MCF 10A (cell line): Measurements from ENCODE around the gene YEATS4. TPM values are rescaled to one million over a fixed set of nuclear protein-coding genes. Genes with fewer than 3 reads are reported as not detected.

ENCODE experiments used
- BruUV-seq: library from RNA; stranded (reverse); fragments of 400-500 nt; replicated peaks from 2 replicates; lab custom pipeline; 2021; lab: Mats Ljungman, UMichigan
- CTCF ChIA-PET: fragments of 300-600 bp; sonication (Branson Sonifier 250); formaldehyde crosslinking; extraction: SDS; loops from one replicate; lab custom pipeline; 2021; ENCODE audit warnings: antibody characterized with exemption, inconsistent platforms; lab: Yijun Ruan, JAX
- POLR2A ChIA-PET: fragments of 300-600, 350-650 bp; sonication (Branson Sonifier 250); formaldehyde crosslinking; extraction: SDS; loops from one replicate; lab custom pipeline; 2020; ENCODE audit warnings: antibody characterized with exemption, inconsistent platforms; lab: Yijun Ruan, JAX
- DNase-seq: peaks from one replicate; pipeline ENCODE4 v3.0.0-alpha.2; 2018; ENCODE audit not compliant: unreplicated experiment
- H3K27ac Mint-ChIP-seq: one replicate; pipeline ENCODE4 v1.8.0; 2022; ENCODE audit warnings: mild to moderate bottlenecking, low read depth, mixed read lengths; ENCODE audit not compliant: unreplicated experiment
- H3K27me3 Mint-ChIP-seq: one replicate; pipeline ENCODE4 v1.8.0; 2022; ENCODE audit warnings: mixed read lengths; ENCODE audit not compliant: insufficient read depth, unreplicated experiment
- H3K36me3 Mint-ChIP-seq: one replicate; pipeline ENCODE4 v1.8.0; 2022; ENCODE audit warnings: mild to moderate bottlenecking, moderate library complexity, mixed read lengths; ENCODE audit not compliant: insufficient read depth, unreplicated experiment
- H3K4me1 Mint-ChIP-seq: one replicate; pipeline ENCODE4 v1.8.0; 2022; ENCODE audit warnings: mixed read lengths; ENCODE audit not compliant: insufficient read depth, unreplicated experiment
- H3K4me3 Mint-ChIP-seq: one replicate; pipeline ENCODE4 v1.8.0; 2022; ENCODE audit warnings: mild to moderate bottlenecking, moderate library complexity, mixed read lengths; ENCODE audit not compliant: unreplicated experiment
- H3K9me3 Mint-ChIP-seq: one replicate; pipeline ENCODE4 v1.8.0; 2022; ENCODE audit warnings: mixed read lengths; ENCODE audit not compliant: unreplicated experiment
- CTCF ChIP-seq: fragments of 200-600 bp; IDR thresholded peaks from one replicate; pipeline ENCODE4 v1.8.0; 2022; ENCODE audit warnings: antibody characterized with exemption, mild to moderate bottlenecking; ENCODE audit not compliant: unreplicated experiment
- intact Hi-C: fragments of 100-400 bp; cut with micrococcal nuclease; formaldehyde crosslinking; loops from 2 replicates; pipeline ENCODE4 v1.14.1; 2022
- total RNA-seq: library from RNA; stranded (reverse); gene quantifications from 2 replicates; pipeline ENCODE4 v1.2.3, GENCODE V29; 2022

The YEATS4 gene
- total RNA-seq, 1 experiment from 2014 or later: 30.9 TPM

GRCh38 chr12:69430942-69431590 is 71.5 kb downstream of the YEATS4 start:
- POLR2A ChIA-PET: no interaction called here
- intact Hi-C loops: no loop called here
- H3K36me3 Mint-ChIP-seq: peaks cover 5% of the 10 kb centered on the region
- BruUV-seq: no TSS peak
- peaks cover 6% of the 10 kb centered on the region for H3K9me3 Mint-ChIP-seq
- TF ChIP-seq CTCF: no peak
- no peak overlapping the region for H3K27ac Mint-ChIP-seq
- no peak for DNase-seq
- no peaks in the 10 kb centered on the region for H3K4me1 Mint-ChIP-seq
- no peak overlapping the region for H3K4me3 Mint-ChIP-seq
- no peaks in the 10 kb centered on the region for H3K27me3 Mint-ChIP-seq
- CTCF ChIA-PET: interaction anchor here (0.6 to 1.4 kb wide), 2 partner anchors 17 to 335 kb away, joined by 3 read pairs; no protein-coding TSS in a partner anchor

GRCh38 chr12:69431591-69432222 is 72.2 kb downstream of the YEATS4 start:
- ChIA-PET POLR2A (no interaction called here), CTCF (interaction anchor here (0.6 to 1.4 kb wide), 2 partner anchors 18 to 335 kb away, joined by 3 read pairs; no protein-coding TSS in a partner anchor)
- H3K36me3 Mint-ChIP-seq: peaks cover 5% of the 10 kb centered on the region
- intact Hi-C loops: no loop called here
- BruUV-seq: no TSS peak
- no peak overlapping the region for H3K27ac Mint-ChIP-seq
- H3K4me3 Mint-ChIP-seq: no peak overlapping the region
- H3K9me3 Mint-ChIP-seq: peaks cover 6% of the 10 kb centered on the region
- no peaks in the 10 kb centered on the region for H3K27me3 Mint-ChIP-seq
- H3K4me1 Mint-ChIP-seq: no peaks in the 10 kb centered on the region
- TF ChIP-seq CTCF: no peak
- no peak for DNase-seq

GRCh38 chr12:69433653-69434052 is 74.1 kb downstream of the YEATS4 start:
- Mint-ChIP-seq H3K4me3 (no peak overlapping the region), H3K9me3 (peaks cover 6% of the 10 kb centered on the region), H3K4me1 (no peaks in the 10 kb centered on the region), H3K27me3 (no peaks in the 10 kb centered on the region), H3K27ac (no peak overlapping the region), H3K36me3 (peaks cover 5% of the 10 kb centered on the region)
- BruUV-seq: no TSS peak
- ChIA-PET POLR2A (interaction anchor here (1.3 kb wide), 1 partner anchor 24 kb away, joined by 5 read pairs; no protein-coding TSS in a partner anchor), CTCF (no interaction called here)
- intact Hi-C loops: no loop called here
- no peak for TF ChIP-seq CTCF
- DNase-seq: no peak

- BruUV-seq: no TSS peak
Observed at GRCh38 chr12:69435644-69436043, 76.1 kb downstream of the YEATS4 start.

More at GRCh38 chr12:69435644-69436043, 76.1 kb downstream of the YEATS4 start:
- DNase-seq: no peak
- H3K36me3 Mint-ChIP-seq: peaks cover 5% of the 10 kb centered on the region
- H3K4me1 Mint-ChIP-seq: no peaks in the 10 kb centered on the region
- intact Hi-C loops: no loop called here
- no peak overlapping the region for H3K27ac Mint-ChIP-seq
- CTCF ChIA-PET: interaction anchor here (1.0 kb wide), 1 partner anchor 77 kb away, joined by 3 read pairs; no protein-coding TSS in a partner anchor
- peaks cover 6% of the 10 kb centered on the region for H3K9me3 Mint-ChIP-seq
- no peak for TF ChIP-seq CTCF
- POLR2A ChIA-PET: interaction anchor here (0.6 kb wide), 1 partner anchor 8 kb away, joined by 3 read pairs; no protein-coding TSS in a partner anchor
- H3K4me3 Mint-ChIP-seq: no peak overlapping the region
- H3K27me3 Mint-ChIP-seq: no peaks in the 10 kb centered on the region
